CD4-positive, alpha-beta T cell treated with Interleukin-15 for 4 hours (primary cell): ENCODE measurements around the gene DENND10.
"Not testable (repeated sequence)": the region's sequence is repeated elsewhere in the genome, so short reads cannot be mapped to it uniquely, and the experiment has no call there.

Experiments
- DNase-seq: peaks from one replicate; pipeline ENCODE4 v3.0.0-alpha.2; 2020; ENCODE audit warnings: low spot score

The DENND10 gene

GRCh38 chr10:119167041-119167440 lies 63.1 kb downstream of the DENND10 start:
- no peak for DNase-seq

- DNase-seq, result no peak
Measured at GRCh38 chr10:119174109-119174508, 70.2 kb downstream of the DENND10 start.

- no peak for DNase-seq
Measured at GRCh38 chr10:119176166-119176565, 72.3 kb downstream of the DENND10 start.

- peak; percentile 8 for DNase-seq
Measured at GRCh38 chr10:119177708-119178371, 73.9 kb downstream of the DENND10 start.

GRCh38 chr10:119178372-119179119 lies 74.6 kb downstream of the DENND10 start, which contains the start of gene PRDX3:
Gene PRDX3 (minus strand): TSS chr10:119178812. CDS start chr10:119178790, 22 bp downstream.
- peak; percentile 88 for DNase-seq

GRCh38 chr10:119180850-119181400 lies 77.0 kb downstream of the DENND10 start:
- not testable (repeated sequence) for DNase-seq

- no peak for DNase-seq
Measured at GRCh38 chr10:119183664-119184412, 79.9 kb downstream of the DENND10 start.
